KMS-11 (cell line): ENCODE measurements around the gene ZNF469.

Source experiments
- H2AFZ ChIP-seq: fragments of 200-600 bp; sonication (generic); 2 replicates; pipeline ENCODE4 v1.6.1; 2016; ENCODE audit warnings: antibody characterized with exemption, mixed run types, low read depth
- H3K27ac ChIP-seq: fragments of 200-600 bp; sonication (generic); 2 replicates; pipeline ENCODE4 v1.6.1; 2016; ENCODE audit warnings: mild to moderate bottlenecking, mixed run types
- H3K27me3 ChIP-seq: fragments of 200-600 bp; sonication (generic); 2 replicates; pipeline ENCODE4 v1.6.1; 2017; ENCODE audit warnings: mild to moderate bottlenecking, low read depth, mixed run types, moderate library complexity; ENCODE audit not compliant: insufficient read depth
- H3K36me3 ChIP-seq: fragments of 200-600 bp; sonication (generic); 2 replicates; pipeline ENCODE4 v1.6.1; 2017; ENCODE audit warnings: mild to moderate bottlenecking, mixed run types; ENCODE audit not compliant: insufficient read depth
- H3K4me1 ChIP-seq: fragments of 200-600 bp; sonication (generic); 2 replicates; pipeline ENCODE4 v1.6.1; 2016; ENCODE audit warnings: mild to moderate bottlenecking, low read depth, mixed run types; ENCODE audit not compliant: poor library complexity, severe bottlenecking
- H3K4me2 ChIP-seq: fragments of 200-600 bp; sonication (generic); 2 replicates; pipeline ENCODE4 v1.7.0; 2016; ENCODE audit warnings: mild to moderate bottlenecking, mixed run types
- H3K4me3 ChIP-seq: fragments of 200-600 bp; sonication (generic); IDR thresholded peaks from 2 replicates; pipeline ENCODE4 v1.6.1; 2017; ENCODE audit warnings: low read depth, low read length, mixed read lengths; ENCODE audit not compliant: insufficient read depth
- H3K79me2 ChIP-seq: fragments of 200-600 bp; sonication (generic); 2 replicates; pipeline ENCODE4 v1.6.1; 2016; ENCODE audit warnings: low read depth, mixed run types; ENCODE audit not compliant: insufficient read depth
- H3K9ac ChIP-seq: fragments of 200-600 bp; sonication (generic); 2 replicates; pipeline ENCODE4 v1.6.1; 2016; ENCODE audit warnings: mild to moderate bottlenecking, mixed run types
- H4K20me1 ChIP-seq: fragments of 200-600 bp; sonication (generic); 2 replicates; pipeline ENCODE4 v1.6.1; 2016; ENCODE audit warnings: mild to moderate bottlenecking, mixed run types; ENCODE audit not compliant: insufficient read depth
- TF ChIP-seq, protein P1 (sequence below): fragments of 200-600 bp; sonication (generic); conservative IDR thresholded peaks from 2 replicates; pipeline ENCODE4 v1.6.1; 2017; ENCODE audit warnings: low read depth, mild to moderate bottlenecking, antibody characterized with exemption, low read length, moderate library complexity, mixed read lengths

The ZNF469 gene

DNA sequence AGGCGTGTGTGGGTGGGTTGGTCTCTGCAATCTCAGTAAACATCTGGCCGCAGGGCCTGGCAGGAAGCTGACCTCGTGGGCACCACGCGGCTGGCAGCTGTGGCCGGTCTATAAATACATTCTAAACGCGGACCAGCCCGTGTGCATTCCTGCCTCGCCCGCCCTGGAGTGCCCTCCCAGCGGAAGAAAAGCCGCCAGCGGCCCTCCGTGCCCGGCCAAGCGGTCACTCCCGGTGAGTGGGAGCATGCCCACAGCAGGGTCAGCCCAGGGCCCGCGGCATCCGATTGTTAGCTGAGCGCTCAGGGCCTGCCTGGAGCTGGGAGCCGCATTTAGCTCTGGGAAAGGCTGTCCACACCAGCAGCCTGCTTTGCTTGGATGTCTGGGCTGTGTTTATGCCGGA lies 10.3 kb downstream of the ZNF469 start:
- H3K4me1 ChIP-seq = no peaks in the 10 kb centered on the region
- TF ChIP-seq, protein P1, sequence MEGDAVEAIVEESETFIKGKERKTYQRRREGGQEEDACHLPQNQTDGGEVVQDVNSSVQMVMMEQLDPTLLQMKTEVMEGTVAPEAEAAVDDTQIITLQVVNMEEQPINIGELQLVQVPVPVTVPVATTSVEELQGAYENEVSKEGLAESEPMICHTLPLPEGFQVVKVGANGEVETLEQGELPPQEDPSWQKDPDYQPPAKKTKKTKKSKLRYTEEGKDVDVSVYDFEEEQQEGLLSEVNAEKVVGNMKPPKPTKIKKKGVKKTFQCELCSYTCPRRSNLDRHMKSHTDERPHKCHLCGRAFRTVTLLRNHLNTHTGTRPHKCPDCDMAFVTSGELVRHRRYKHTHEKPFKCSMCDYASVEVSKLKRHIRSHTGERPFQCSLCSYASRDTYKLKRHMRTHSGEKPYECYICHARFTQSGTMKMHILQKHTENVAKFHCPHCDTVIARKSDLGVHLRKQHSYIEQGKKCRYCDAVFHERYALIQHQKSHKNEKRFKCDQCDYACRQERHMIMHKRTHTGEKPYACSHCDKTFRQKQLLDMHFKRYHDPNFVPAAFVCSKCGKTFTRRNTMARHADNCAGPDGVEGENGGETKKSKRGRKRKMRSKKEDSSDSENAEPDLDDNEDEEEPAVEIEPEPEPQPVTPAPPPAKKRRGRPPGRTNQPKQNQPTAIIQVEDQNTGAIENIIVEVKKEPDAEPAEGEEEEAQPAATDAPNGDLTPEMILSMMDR = no peak
- H3K9ac ChIP-seq = no peak overlapping the region
- no peak overlapping the region for H2AFZ ChIP-seq
- no peak overlapping the region for H3K4me2 ChIP-seq
- H3K27me3 ChIP-seq = peaks cover 94% of the 10 kb centered on the region
- H3K4me3 ChIP-seq = no peak overlapping the region
- no peak overlapping the region for H3K27ac ChIP-seq
- H3K79me2 ChIP-seq = no peaks in the 10 kb centered on the region
- H3K36me3 ChIP-seq = no peaks in the 10 kb centered on the region
- H4K20me1 ChIP-seq = no peaks in the 10 kb centered on the region

DNA sequence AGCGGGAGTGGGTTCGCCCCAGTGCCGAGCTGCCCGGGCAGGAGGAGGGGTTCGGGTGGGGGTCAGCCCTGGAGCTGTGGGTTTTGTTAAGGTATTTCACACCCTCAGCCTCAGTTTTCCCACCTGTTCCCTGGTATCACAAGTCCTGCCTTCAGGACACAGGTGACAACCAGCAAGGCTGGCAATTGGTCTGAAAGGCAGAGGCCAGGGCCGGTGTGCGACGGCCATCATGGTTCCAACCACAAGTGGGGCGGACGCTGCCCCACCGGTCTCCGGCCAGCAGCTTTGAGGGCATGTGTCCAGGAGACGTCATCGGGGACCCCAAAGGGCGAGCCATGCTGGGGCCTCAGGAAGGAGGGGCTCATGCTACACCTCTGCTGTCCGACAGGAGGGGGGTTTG lies 10.8 kb downstream of the ZNF469 start:
- TF ChIP-seq, protein P1 = no peak
- Histone ChIP-seq H3K27me3 (peaks cover 91% of the 10 kb centered on the region), H3K79me2 (no peaks in the 10 kb centered on the region), H2AFZ (no peak overlapping the region), H3K27ac (no peak overlapping the region), H3K36me3 (no peaks in the 10 kb centered on the region), H3K4me1 (no peaks in the 10 kb centered on the region), H4K20me1 (no peaks in the 10 kb centered on the region), H3K4me2 (no peak overlapping the region), H3K9ac (no peak overlapping the region), H3K4me3 (no peak overlapping the region)

DNA sequence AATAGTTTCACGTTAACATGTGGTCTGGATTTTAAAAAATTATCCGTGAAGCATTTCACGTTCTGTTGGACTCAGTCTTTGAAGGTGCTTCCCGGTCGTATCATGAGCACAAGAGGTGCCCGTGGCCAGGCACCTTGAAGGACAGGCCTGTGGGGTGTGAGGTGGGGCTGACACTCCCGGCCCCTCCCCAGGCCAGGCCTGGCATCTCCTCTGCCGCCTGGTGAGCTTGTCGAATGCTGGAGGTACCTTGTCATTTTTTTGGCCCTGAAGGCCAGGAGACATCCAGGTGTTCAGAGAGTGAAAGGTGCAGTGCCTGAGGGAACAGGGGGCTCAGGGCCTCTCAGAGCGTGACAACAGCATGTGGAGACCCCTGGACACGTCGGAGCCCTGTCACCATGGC lies 11.7 kb downstream of the ZNF469 start:
- no peak overlapping the region for H3K4me3 ChIP-seq
- no peaks in the 10 kb centered on the region for H3K4me1 ChIP-seq
- no peak overlapping the region for H2AFZ ChIP-seq
- no peak overlapping the region for H3K27ac ChIP-seq
- no peaks in the 10 kb centered on the region for H3K36me3 ChIP-seq
- H3K4me2 ChIP-seq = no peak overlapping the region
- TF ChIP-seq, protein P1 = no peak
- no peaks in the 10 kb centered on the region for H3K79me2 ChIP-seq
- no peak overlapping the region for H3K9ac ChIP-seq
- H4K20me1 ChIP-seq = no peaks in the 10 kb centered on the region
- peaks cover 91% of the 10 kb centered on the region for H3K27me3 ChIP-seq

DNA sequence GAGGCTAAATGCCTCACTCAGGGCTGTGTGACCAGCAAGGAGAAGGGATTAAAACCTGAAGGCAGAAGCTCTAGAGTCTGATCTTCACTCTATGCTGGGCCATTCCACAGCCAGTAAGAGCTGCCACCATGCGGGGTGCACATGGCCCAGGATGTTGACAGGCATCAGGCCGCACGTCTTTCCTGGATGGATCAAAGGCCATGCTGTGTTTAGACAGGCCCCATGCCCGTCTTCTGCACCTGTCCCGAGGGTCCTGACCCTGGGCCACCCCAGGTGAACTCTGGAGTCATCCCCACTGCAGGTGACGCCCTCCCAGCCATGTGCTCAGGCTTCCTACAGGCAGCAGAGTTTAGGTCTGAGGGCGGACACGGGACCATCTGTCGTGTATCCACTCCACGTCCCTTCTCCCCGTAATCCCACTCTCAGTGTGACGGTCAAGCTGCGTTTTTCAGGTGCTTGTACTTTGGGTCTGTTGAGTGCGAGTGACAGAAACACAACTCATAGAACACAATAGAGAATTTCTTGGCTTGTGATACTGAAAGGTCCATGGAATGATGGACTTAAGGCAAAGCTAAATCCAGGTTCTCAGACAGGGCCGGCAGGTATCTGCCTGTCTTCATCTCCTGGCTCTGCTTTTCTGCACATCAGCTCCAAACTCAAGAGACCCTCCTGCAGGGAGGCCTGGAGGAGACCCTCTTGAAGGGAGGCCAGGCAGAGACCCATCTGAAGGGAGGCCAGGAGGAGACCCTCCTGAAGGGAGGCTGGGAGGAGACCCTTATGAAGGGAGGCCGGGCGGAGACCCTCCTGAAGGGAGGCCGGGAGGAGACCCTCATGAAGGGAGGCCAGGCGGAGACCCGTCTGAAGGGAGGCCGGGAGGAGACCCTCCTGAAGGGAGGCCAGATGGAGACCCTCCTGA lies 13.2 kb downstream of the ZNF469 start:
- no peak overlapping the region for H2AFZ ChIP-seq
- H3K36me3 ChIP-seq = no peaks in the 10 kb centered on the region
- H3K27me3 ChIP-seq = peaks cover 87% of the 10 kb centered on the region
- no peak overlapping the region for H3K9ac ChIP-seq
- no peaks in the 10 kb centered on the region for H3K4me1 ChIP-seq
- no peaks in the 10 kb centered on the region for H4K20me1 ChIP-seq
- H3K4me2 ChIP-seq = no peak overlapping the region
- TF ChIP-seq, protein P1 = no peak
- no peak overlapping the region for H3K27ac ChIP-seq
- H3K4me3 ChIP-seq = no peak overlapping the region
- no peaks in the 10 kb centered on the region for H3K79me2 ChIP-seq
